Fibroblast of pulmonary artery (primary cell): ENCODE results near the gene STK4.

ENCODE experiments used
- DNase-seq: peaks from one replicate; pipeline ENCODE4 v3.0.0-alpha.2; 2010; ENCODE audit warnings: low read depth
- H3K4me3 ChIP-seq: replicated peaks from 2 replicates; pipeline ENCODE4 v1.5.1; 2011; ENCODE audit warnings: low read depth, mild to moderate bottlenecking, control low read depth, low read length, moderate library complexity
- TF ChIP-seq, protein P1 (sequence below): IDR thresholded peaks from 2 replicates; pipeline ENCODE4 v1.5.1; 2011; ENCODE audit warnings: mild to moderate bottlenecking, control low read depth, low read length, inconsistent platforms; ENCODE audit errors: missing control alignments

STK4 gene

DNA sequence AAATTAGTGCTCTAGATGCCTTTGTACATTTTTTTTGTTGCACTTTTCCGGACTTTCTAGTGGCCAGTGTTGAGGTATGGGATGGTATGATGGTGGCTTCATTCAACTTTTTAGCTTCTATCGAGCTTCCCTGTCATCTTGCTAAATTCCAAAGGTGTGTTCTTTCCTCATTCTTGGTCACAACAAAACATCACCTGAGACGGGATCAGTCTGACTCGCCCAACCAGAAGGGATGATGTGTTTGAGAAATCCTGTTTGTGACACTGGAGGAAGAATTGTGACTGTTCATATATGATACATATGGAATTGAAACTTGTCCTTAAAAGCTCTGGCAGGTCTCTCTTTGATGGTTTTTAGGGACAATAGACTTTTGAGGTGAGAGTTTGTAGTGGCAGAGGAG, 100.8 kb downstream of the STK4 start:
- TF ChIP-seq, protein P1, sequence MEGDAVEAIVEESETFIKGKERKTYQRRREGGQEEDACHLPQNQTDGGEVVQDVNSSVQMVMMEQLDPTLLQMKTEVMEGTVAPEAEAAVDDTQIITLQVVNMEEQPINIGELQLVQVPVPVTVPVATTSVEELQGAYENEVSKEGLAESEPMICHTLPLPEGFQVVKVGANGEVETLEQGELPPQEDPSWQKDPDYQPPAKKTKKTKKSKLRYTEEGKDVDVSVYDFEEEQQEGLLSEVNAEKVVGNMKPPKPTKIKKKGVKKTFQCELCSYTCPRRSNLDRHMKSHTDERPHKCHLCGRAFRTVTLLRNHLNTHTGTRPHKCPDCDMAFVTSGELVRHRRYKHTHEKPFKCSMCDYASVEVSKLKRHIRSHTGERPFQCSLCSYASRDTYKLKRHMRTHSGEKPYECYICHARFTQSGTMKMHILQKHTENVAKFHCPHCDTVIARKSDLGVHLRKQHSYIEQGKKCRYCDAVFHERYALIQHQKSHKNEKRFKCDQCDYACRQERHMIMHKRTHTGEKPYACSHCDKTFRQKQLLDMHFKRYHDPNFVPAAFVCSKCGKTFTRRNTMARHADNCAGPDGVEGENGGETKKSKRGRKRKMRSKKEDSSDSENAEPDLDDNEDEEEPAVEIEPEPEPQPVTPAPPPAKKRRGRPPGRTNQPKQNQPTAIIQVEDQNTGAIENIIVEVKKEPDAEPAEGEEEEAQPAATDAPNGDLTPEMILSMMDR: no peak
- no peak for DNase-seq

DNA sequence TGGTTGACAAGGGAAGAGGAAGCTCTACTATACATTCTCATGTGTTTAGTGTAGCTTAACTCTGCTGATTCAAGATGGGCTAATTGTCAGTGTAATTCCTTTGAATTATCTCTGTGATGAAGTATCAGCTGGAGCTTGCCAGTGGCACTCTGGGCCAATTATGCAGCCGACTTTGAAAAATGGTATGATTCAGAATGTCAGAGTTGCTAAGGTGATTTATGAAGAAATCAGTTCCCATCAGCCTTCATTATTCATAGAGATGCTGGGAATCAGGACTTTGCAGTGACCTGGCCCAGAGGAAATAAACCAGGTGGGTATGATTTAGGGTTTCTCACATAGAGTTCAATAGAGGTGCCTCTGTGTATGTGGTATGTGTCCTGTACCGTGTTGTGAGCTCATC, 101.2 kb downstream of the STK4 start:
- TF ChIP-seq, protein P1: no peak
- peak; percentile 16 for DNase-seq
- no peak overlapping the region for H3K4me3 ChIP-seq

More for the DNA sequence above, 100.8 kb downstream of the STK4 start:
- no peak overlapping the region for H3K4me3 ChIP-seq

DNA sequence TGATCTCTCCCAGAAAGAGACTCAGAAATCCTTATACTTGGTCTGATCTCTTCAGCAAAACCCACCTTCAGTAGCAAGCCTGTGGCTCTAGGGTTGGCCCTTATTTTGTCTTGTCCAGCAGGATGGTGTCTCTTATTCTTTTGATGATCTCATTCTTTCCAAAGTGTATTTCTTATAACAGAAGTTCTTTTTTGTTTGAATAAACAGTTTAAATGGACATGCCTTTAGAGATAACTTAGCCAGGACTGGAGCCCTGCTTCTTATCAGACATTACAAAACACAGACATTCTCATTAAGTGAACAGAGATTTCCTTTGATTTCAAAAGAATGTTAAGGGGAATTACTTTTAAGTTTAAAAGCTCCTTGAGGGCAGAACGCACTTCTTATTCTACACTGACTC, 102.9 kb downstream of the STK4 start:
- TF ChIP-seq, protein P1: no peak
- DNase-seq: peak; percentile 20
- H3K4me3 ChIP-seq: no peak overlapping the region

DNA sequence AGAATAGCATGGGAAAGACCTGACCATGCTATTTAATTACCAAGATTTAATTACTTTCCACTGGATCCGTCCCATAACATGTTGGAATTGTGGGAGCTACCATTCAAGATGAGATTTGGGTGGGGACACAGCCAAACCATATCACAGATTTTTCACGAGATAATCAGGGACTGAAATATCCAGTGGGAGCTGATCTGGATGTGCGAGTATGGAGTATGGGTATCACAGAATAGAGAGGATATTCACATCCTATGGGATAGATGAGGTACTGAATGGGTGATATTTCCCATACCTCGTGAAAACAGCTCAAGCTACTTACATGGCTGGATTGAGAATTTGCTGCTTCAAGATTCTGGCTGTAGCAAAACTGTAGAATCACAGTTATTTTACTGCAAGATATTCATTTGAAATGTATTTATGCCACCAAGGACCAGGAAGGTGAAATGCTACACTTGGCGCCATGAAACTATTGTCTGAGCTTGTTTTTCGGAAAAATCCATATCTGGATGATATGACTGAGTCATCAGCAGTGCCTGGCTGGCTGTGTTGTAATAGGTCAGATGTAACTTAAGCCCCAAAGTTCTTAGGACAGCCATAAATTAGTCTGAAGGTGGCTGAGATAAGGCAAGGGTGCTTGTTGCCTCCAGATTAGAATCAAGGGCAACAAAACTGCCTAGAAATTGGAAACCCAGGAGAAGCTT, 104.8 kb downstream of the STK4 start:
- H3K4me3 ChIP-seq: no peak overlapping the region
- peak; percentile 66 for DNase-seq
- TF ChIP-seq, protein P1: no peak

DNA sequence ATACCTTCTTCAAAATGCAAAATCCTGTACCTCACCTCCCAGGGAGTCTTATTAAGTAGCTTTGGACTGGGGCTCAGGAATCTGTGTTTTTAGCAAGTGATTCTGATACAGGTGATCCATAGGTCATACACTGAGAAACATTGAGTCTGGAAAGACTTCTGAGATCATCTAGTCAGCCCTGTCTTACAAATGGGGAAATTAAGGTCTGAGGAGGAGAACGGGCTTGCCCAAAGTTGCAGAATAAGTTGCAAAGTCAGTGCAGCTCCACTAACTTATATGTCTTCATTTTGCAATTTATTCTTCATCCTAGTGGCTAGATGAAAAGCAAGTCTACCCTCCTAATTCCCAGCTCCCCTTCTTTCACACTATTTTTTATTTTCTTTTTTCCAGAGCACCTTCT, 105.8 kb downstream of the STK4 start:
- no peak for DNase-seq
- TF ChIP-seq, protein P1: no peak
- H3K4me3 ChIP-seq: no peak overlapping the region

DNA sequence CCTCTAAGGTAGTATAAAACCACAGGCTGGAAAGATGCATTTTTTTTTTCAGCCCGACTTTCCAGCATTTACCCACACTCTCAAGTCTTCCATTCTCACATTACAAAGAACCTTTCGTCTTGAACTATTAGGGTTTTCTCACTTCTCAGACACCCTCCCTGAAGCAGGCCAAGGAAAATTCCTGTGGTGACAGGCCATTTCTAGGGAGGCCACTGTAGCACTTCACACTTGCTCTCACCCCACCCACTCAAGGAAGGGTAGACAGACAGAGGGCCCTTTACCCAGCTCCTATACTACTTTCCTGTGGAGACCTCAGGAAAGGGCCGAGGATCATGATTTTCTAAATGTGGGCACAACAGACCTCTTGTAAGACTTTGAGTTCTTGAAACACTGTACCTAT, 106.9 kb downstream of the STK4 start:
- no peak overlapping the region for H3K4me3 ChIP-seq
- TF ChIP-seq, protein P1: no peak
- DNase-seq: no peak

DNA sequence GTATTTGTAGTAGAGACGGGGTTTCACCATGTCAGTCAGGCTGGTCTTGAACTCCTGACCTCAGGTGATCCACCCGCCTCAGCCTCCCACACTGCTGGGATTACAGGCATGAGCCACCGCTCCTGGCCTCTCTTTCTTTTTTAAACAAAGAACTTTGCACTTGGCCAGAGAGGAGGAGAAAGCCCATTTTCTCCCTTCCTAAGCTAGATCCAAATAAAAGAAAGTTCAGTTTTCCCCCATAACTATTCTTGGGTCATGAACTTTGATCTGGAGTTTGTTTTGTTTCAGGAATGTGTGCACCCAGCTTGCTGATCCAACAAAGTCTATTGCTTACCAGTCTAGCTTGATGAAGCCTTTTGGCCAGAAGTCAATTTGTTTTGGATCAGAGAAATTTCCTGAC, 111.2 kb downstream of the STK4 start:
- no peak for DNase-seq
- TF ChIP-seq, protein P1: no peak
- H3K4me3 ChIP-seq: no peak overlapping the region
